GM18907 (cell line): ENCODE measurements around the gene MAN2A2.
"Not testable (repeated sequence)": the region's sequence is repeated elsewhere in the genome, so short reads cannot be mapped to it uniquely, and the experiment has no call there.

ENCODE experiments used
- ATAC-seq: cut with Tn5 transposase; IDR thresholded peaks from one replicate; pipeline ENCODE4 v1.9.1; 2021; ENCODE audit warnings: mild to moderate bottlenecking, moderate library complexity; ENCODE audit not compliant: unreplicated experiment

MAN2A2 gene

DNA sequence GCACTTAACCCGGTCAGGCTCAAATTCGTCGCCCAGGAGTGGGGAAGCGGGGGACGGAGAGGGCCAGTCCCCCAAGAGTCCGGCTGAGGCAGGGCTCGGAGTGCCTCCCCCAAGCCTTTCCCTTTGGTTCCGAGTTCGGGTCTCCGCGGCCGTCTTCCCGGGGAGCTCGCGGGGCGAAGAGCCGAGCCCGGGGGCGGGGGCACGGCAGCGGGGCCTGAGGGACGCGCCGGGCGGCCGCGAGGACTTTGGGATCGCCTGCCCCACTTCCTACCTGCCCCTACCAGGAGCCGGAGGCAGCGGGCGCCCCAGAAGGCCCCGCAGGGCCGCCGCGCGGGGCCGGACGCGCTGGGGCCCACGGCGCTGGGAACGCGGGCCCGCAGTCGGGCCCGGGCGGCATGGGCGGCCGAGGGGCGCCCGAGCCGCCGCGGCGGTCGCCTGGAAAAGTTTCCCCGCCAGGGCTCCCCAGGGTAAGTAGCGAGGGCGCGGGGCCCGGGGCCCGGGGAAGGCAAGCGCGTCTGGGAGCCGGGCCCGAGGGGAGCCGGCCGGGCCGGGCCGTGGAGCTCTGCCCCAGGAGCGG, 31.9 kb upstream of the MAN2A2 start:
- ATAC-seq: no peak

DNA sequence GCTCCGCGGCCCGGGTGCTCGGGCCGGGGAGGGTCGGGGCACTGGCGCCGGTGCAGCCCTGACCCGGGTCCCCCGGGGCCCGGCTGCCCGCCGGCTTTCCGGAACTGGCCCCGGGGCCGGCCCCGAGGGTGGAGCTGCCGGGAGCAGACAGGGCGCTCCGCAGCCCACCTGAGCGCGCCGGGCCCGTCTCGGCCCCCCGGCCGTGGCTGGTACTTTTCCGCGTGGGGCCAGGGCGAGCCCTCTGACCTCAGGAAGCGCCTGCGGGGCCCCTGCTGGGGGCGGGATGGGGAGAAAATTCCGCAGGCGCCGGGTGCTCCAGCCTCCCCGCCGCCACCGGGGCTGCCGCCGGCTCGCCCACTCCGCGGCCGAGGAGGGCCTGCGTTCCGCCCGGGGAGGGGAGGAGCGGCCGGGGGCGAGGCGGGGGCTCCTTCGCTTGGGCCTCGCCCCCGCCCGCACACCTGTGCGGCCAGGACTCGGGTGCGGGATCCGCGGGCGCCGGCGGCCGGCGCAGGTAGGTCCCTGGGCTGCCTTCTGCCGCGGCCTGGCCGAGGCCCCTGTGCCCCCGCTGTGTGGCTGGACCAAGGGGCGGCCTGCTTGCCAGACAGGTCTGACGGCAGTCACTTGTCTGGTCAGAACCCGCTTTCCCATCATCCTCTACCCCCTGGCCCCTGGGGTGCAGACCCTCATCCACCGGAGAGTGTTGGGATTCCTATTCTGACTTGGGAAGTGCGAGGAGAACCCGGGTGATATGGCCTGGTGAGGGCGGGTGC, 31.2 kb upstream of the MAN2A2 start:
- ATAC-seq: no peak

DNA sequence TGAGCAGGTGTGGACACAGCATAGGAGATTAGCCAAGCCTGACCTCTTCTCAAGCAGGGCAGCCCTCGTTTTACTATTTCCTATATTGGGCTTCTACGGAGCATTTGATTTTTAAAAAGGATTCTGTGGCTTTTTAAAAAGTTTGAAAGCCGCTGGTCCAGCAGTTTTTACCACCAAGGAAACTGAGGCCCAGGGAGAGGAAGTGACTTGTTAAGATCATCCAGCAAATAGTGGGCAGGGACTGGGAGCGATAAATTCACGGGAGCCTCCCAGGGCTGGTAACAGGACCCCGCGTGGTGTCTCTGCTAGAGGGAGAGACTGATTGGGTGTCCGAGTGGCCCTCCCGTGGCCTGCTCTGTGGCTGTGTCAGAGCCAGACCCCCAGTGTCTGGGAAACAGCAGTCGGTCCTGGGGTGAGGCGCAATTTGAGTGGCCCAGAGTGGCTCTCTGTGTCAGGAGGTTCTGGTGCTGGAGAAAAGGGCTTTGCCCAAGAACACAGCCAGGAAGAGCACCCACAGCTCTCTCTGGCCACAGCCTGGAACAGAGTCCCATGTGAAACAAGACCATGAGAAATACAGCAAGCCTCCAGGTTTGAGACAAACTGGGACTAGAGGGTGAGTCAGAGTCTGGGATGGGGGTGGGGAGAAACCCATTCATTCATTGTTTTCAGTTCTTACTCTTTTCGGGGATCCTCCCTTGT, 30.5 kb upstream of the MAN2A2 start:
- no peak for ATAC-seq

DNA sequence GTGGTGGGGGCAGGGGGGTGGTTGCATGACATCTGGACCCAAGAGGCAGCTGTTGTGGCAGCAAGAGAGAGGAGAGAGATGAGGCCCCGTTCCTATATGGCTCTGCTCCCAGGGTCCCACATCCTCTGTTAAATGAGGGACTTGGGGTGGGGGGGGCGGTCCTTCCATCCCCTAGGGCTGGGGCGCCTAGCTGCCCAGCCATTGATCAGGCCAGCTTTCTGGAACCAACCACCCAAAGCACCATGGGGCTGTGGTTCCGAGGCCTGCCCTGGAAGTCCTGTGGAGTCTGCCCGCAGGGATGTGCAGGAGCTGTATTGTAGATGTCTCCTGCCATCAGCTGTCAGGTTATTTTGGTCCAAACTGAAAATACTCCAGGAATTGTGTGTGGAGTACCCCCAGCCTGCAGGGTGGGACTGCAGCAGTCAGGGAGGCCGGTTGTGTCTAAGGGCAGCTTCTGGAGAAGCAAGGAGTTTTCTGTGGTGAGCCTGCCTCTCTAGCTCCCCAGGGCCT, 29.6 kb upstream of the MAN2A2 start:
- no peak for ATAC-seq

DNA sequence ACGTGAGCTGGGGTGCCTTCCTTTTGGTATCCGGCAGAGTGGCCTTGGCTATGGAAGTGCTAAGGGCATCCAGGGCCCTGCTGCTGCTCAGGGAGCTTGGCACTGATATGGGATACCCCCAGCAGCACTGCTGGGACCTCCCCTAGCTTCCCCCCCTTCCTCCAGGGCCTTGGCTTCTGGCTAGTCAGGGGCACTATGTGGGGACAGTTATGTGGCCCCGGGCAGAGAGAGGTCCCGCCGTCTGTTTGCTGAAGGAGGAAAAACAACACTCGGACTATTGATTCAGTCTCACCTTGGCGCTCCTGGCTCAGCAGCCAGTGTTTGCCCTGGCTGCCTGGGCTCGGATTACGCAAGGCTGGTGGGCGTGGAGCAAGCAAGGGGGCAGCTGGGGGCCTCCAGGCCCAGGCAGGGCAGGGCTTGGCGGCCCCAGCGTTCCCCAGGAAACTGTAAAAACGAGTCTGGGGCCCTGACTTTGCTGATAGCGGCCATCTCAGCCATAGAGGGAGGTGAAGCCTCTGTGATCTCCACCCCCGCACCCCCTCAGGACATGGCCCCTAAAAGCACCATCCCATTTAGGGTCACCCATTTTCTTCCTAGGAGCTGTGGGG, 29.0 kb upstream of the MAN2A2 start:
- ATAC-seq: no peak

DNA sequence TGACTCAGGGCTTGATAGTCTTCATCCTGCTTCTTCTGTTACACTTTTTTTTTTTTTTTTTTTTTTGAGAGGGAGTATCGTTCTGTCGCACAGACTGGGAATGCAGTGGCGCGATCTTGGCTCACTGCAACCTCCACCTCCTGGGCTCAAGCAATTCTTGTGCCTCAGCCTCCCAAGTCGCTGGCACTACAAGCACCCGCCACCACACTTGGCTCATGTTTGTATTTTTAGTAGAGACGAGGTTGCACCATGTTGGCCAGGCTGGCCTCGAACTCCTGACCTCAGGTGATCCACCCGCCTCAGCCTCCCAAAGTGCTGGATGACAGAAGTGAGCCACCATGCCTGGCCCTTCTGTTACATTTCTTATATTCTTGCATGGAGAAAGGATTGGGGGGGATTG, 28.1 kb upstream of the MAN2A2 start:
- not testable (repeated sequence) for ATAC-seq

DNA sequence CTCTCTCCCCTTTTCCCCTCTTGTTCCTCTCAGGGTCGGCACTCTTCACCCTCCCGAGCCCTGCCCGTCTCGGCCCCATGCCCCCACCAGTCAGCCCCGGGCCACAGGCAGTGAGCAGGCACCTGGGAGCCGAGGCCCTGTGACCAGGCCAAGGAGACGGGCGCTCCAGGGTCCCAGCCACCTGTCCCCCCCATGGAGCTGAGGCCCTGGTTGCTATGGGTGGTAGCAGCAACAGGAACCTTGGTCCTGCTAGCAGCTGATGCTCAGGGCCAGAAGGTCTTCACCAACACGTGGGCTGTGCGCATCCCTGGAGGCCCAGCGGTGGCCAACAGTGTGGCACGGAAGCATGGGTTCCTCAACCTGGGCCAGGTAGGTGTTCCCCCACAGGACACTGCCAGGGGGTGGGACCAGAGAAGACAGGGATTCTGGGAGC, 27.5 kb upstream of the MAN2A2 start:
- ATAC-seq: no peak

DNA sequence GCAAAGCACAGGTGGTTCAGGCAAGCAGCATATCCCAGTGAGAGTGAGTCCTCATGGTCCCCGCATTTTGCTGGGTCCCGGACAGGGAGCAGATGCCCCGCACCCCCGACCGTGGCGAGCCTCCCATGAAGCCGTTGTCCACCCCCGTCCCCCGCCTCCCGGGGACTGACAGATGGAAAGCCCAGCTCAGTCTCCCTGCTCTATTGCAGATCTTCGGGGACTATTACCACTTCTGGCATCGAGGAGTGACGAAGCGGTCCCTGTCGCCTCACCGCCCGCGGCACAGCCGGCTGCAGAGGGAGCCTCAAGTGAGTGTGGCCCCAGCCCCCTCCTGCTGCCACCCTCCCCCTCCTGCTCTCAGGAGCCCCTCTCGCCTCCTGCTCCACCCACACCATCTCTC, 27.1 kb upstream of the MAN2A2 start:
- no peak for ATAC-seq

DNA sequence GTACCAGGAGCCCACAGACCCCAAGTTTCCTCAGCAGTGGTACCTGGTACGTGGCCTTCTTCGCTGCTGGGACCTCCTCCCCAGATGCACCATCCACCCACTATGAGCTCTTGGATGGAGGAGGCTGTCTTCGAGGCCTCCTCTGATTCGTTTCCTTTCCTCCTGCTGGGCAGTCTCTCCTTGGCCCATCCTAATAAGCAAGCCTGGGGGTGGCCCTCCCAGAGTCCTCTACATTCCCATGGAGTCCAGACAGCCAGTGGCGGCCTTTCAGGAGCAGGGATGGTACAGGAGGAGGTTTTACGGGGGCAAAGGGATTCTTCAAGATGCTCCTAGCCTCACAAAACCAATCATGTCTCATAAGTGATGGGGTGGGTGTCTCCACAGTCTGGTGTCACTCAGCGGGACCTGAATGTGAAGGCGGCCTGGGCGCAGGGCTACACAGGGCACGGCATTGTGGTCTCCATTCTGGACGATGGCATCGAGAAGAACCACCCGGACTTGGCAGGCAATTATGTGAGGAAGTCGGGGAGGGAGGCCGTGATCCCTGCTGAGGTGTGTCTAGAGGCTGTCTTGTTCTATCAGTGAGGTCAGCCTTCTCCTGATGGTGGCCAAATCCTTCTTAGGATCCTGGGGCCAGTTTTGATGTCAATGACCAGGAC, 26.5 kb upstream of the MAN2A2 start:
- ATAC-seq: no peak

DNA sequence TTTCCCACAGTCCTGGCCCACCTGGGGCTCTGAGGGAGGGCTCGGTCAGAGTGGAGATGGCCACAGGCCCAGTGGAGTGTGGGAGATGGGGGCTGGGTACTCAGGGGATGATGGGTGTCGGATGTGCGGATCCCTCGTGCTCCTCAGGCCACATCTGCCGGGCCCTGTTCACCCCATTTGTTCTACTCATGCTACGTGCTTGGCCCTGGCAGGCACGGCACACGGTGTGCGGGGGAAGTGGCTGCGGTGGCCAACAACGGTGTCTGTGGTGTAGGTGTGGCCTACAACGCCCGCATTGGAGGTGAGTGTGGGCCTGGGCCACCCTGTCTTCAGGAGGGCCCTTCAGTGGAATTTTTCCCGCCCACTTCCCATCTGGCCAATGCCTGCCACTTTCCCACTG, 25.8 kb upstream of the MAN2A2 start:
- ATAC-seq: no peak

DNA sequence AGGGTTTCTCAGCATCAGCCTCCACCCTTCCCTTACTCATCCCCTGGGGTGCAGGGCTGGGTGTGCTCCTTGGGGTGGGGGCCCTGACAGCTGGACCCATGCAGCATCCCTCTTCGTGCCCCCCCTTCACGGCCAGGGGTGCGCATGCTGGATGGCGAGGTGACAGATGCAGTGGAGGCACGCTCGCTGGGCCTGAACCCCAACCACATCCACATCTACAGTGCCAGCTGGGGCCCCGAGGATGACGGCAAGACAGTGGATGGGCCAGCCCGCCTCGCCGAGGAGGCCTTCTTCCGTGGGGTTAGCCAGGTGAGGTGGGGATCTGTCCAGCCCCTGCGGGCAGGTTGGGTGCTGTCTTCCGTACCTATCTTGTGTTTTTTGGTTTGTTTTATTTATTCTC, 25.1 kb upstream of the MAN2A2 start:
- no peak for ATAC-seq

DNA sequence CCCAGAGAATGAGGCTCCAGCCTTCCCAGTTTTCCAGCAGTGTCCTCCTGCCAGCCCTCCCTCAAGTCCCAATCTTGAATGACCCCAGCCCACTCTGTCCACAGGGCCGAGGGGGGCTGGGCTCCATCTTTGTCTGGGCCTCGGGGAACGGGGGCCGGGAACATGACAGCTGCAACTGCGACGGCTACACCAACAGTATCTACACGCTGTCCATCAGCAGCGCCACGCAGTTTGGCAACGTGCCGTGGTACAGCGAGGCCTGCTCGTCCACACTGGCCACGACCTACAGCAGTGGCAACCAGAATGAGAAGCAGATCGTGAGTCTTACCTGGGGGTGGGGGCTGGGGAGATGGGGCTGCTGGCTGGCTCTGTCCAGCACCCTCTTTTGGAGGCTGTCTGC, 24.4 kb upstream of the MAN2A2 start:
- no peak for ATAC-seq

DNA sequence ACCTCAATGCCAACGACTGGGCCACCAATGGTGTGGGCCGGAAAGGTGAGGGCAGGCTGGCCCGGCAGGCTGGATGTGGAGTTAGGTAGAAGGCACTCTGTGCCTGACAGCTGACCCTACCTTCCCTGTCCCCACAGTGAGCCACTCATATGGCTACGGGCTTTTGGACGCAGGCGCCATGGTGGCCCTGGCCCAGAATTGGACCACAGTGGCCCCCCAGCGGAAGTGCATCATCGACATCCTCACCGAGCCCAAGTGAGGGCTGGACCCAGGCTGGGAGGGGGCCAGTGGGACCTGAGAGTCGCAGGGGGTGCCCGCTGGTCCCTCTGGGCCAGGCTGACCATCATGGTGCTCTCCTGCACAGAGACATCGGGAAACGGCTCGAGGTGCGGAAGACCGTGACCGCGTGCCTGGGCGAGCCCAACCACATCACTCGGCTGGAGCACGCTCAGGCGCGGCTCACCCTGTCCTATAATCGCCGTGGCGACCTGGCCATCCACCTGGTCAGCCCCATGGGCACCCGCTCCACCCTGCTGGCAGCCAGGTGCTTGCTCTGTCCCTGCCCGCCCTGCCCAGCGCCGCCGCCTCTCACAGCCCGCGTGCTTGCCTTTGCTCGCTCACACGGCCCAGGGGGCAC, 23.3 kb upstream of the MAN2A2 start:
- ATAC-seq: no peak

DNA sequence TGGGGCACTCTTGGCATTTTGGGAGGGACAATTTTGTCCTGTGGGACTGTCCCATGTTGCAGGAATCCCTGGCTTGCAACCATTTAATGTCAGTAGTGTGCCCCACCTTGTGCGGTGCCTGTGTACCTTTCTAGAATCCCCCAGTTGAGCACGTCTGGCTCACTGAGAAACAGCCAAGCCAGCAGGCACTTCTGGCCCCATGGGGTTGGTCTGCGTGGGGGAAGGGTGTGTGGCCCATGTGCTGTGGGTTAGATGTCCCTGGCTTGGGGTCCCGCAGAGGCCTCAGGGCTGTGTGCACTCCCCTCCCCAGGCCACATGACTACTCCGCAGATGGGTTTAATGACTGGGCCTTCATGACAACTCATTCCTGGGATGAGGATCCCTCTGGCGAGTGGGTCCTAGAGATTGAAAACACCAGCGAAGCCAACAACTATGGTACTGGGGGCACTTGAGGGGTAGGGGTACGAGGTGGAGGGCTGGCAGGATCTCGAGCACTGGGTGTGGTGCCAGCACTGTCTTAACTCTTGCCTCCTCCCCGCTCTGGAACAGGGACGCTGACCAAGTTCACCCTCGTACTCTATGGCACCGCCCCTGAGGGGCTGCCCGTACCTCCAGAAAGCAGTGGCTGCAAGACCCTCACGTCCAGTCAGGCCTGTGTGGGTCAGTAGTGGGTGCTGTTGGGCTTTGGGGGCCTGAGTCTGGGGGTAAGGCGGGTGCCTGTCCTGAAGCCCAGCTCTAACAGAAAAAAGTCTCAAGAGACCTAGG, 22.5 kb upstream of the MAN2A2 start:
- no peak for ATAC-seq

DNA sequence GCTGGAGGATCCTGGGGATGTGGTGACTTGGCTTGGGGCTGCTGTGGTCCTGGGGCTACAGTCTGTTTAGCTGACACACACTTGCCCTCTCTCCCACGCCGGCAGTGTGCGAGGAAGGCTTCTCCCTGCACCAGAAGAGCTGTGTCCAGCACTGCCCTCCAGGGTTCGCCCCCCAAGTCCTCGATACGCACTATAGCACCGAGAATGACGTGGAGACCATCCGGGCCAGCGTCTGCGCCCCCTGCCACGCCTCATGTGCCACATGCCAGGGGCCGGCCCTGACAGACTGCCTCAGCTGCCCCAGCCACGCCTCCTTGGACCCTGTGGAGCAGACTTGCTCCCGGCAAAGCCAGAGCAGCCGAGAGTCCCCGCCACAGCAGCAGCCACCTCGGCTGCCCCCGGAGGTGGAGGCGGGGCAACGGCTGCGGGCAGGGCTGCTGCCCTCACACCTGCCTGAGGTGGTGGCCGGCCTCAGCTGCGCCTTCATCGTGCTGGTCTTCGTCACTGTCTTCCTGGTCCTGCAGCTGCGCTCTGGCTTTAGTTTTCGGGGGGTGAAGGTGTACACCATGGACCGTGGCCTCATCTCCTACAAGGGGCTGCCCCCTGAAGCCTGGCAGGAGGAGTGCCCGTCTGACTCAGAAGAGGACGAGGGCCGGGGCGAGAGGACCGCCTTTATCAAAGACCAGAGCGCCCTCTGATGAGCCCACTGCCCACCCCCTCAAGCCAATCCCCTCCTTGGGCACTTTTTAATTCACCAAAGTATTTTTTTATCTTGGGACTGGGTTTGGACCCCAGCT, 21.7 kb upstream of the MAN2A2 start:
- ATAC-seq: no peak

DNA sequence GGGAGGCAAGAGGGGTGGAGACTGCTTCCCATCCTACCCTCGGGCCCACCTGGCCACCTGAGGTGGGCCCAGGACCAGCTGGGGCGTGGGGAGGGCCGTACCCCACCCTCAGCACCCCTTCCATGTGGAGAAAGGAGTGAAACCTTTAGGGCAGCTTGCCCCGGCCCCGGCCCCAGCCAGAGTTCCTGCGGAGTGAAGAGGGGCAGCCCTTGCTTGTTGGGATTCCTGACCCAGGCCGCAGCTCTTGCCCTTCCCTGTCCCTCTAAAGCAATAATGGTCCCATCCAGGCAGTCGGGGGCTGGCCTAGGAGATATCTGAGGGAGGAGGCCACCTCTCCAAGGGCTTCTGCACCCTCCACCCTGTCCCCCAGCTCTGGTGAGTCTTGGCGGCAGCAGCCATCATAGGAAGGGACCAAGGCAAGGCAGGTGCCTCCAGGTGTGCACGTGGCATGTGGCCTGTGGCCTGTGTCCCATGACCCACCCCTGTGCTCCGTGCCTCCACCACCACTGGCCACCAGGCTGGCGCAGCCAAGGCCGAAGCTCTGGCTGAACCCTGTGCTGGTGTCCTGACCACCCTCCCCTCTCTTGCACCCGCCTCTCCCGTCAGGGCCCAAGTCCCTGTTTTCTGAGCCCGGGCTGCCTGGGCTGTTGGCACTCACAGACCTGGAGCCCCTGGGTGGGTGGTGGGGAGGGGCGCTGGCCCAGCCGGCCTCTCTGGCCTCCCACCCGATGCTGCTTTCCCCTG, 21.0 kb upstream of the MAN2A2 start:
- no peak for ATAC-seq

DNA sequence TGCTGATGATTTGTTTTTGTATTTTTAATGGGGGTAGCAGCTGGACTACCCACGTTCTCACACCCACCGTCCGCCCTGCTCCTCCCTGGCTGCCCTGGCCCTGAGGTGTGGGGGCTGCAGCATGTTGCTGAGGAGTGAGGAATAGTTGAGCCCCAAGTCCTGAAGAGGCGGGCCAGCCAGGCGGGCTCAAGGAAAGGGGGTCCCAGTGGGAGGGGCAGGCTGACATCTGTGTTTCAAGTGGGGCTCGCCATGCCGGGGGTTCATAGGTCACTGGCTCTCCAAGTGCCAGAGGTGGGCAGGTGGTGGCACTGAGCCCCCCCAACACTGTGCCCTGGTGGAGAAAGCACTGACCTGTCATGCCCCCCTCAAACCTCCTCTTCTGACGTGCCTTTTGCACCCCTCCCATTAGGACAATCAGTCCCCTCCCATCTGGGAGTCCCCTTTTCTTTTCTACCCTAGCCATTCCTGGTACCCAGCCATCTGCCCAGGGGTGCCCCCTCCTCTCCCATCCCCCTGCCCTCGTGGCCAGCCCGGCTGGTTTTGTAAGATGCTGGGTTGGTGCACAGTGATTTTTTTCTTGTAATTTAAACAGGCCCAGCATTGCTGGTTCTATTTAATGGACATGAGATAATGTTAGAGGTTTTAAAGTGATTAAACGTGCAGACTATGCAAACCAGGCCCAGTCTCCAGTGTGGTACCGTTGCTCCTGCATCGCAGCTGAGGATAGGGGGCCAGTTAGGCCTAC, 20.1 kb upstream of the MAN2A2 start:
- no peak for ATAC-seq

DNA sequence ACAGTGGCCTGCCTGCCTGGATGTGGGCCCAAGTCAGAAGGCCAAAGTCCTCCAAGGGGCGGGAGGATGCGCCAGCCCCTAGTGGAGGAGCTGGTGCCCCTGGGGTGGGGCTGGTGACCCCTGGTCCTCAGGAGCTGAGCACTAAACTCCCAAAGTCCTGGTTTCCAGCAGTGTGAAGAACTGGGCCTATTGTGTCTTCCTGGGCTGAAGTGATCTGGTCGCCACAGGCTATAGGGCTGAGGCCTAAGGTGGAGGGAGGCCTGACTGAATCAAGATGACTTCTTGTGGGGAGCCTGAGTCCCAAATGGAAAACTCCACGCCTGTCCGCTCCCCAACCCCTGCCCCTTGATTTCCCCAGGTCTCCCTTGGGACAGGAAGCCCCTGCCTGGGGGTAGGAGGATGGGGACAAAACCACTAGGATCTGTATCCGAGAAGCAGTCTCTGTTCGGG, 19.6 kb upstream of the MAN2A2 start:
- no peak for ATAC-seq
